ENCODE results near the gene CHAMP1.

Gene CHAMP1

DNA sequence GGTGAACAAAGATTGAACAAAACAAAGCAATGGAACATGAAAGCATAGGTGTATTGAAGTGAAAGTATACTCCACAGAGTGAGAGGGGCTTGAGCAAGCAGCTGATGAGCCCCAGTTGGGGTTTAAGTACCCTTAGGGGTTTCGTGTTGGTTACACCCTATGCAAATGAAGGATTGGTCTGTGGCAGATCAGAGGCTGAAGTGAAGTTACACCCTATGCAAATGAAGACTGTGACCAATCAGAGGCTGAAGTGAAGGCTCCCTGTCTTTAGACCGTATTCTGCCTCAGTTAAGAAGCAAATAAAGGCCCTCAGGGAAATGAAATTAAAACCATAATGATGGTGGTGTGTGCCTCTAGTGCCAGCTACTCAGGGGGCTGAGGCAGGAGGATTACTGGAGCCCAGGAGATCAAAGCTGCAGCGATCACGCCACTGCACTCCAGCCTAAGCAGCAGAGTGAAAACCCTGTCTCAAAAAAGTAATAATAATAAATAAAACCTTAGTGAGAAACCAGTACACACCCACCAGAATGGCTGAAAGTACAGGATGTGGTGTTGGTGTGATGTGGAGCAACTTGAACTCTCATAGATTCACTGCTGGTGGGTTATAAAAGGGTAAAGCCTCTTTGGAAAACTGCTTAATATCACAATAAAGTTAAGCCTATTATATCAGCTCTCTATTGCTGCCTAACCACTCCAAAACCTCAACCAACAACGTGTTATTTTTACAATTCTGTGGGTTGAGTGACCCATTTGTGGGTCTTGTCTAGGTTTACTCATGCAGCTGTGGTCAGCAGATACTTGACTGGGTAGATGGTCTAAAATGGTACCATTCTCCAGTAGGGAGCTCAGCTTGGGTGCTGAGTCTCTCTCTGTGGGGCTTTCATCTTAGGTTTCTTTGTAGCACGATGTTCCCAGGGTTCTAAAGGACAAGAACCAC is 45.7 kb upstream of the CHAMP1 start:
- TF ChIP-seq POLR2AphosphoS5 (IDR thresholded peaks at IDR 0.05; ENCODE audit: low read depth, low read length), result no peak
- TF ChIP-seq, protein P1, sequence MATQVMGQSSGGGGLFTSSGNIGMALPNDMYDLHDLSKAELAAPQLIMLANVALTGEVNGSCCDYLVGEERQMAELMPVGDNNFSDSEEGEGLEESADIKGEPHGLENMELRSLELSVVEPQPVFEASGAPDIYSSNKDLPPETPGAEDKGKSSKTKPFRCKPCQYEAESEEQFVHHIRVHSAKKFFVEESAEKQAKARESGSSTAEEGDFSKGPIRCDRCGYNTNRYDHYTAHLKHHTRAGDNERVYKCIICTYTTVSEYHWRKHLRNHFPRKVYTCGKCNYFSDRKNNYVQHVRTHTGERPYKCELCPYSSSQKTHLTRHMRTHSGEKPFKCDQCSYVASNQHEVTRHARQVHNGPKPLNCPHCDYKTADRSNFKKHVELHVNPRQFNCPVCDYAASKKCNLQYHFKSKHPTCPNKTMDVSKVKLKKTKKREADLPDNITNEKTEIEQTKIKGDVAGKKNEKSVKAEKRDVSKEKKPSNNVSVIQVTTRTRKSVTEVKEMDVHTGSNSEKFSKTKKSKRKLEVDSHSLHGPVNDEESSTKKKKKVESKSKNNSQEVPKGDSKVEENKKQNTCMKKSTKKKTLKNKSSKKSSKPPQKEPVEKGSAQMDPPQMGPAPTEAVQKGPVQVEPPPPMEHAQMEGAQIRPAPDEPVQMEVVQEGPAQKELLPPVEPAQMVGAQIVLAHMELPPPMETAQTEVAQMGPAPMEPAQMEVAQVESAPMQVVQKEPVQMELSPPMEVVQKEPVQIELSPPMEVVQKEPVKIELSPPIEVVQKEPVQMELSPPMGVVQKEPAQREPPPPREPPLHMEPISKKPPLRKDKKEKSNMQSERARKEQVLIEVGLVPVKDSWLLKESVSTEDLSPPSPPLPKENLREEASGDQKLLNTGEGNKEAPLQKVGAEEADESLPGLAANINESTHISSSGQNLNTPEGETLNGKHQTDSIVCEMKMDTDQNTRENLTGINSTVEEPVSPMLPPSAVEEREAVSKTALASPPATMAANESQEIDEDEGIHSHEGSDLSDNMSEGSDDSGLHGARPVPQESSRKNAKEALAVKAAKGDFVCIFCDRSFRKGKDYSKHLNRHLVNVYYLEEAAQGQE (IDR thresholded peaks at IDR 0.05; ENCODE audit: insufficient read depth in 1 of 2, low read depth in 2 of 2, low read length in 2 of 2), result no peak
- no peak for TF ChIP-seq FOXP2 (optimal IDR thresholded peaks at IDR 0.05; ENCODE audit: borderline replicate concordance, extremely low read depth, extremely low read length, insufficient read depth)

DNA sequence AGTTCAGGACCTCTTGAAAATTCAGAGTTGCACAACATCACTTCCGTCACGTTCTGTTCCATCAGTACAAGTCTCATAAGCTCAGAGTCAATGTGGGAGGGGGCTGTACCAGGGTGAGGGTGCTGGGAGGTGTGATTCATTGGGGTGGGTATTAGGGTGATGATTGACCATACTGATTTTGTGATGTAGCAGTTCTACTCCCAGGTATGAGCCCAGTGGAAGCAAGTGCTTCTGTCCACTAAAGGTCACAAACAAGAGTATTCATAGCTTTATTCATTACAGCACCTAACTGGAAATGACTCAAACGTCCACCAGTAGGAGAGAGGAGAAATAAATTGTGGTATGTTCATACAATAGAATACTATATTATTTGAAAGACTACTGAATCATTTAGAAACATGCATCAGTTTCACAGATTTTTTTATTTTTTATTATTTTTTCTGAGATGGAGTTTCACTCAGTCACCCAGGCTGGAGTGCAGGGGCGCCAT is 45.0 kb upstream of the CHAMP1 start:
- TF ChIP-seq TAF1 (IDR thresholded peaks at IDR 0.05; ENCODE audit: borderline replicate concordance, insufficient read depth, low read length) (no peak), SIN3A (IDR thresholded peaks at IDR 0.05; ENCODE audit: borderline replicate concordance, insufficient read depth, low read length) (no peak), POLR2AphosphoS5 (IDR thresholded peaks at IDR 0.05; ENCODE audit: low read depth, low read length) (no peak), FOXP2 (optimal IDR thresholded peaks at IDR 0.05; ENCODE audit: borderline replicate concordance, extremely low read depth, extremely low read length, insufficient read depth) (no peak)
- TF ChIP-seq, protein P1 (IDR thresholded peaks at IDR 0.05; ENCODE audit: insufficient read depth in 1 of 2, low read depth in 2 of 2, low read length in 2 of 2), result no peak

DNA sequence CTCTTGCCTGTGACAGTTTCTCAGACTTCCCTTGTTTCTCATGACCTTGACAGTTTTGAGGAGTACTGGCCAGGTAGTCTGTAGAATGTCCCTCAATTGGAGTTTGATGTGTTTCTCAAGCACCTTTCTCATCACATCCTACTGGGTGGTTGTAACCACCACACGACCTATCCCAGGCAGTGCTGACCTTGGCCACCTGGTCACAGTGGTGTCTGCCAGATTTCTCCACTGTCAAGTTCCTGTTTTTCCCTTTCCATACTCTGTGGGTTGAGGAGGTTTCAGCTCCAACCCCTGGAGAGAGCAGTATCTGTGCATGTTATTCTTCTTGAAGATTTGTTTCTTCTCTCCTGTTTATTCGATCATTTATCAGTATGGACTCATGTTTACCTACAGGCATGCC is 41.3 kb upstream of the CHAMP1 start:
- TF ChIP-seq TAF1 (IDR thresholded peaks at IDR 0.05; ENCODE audit: borderline replicate concordance, insufficient read depth, low read length) (no peak), SIN3A (IDR thresholded peaks at IDR 0.05; ENCODE audit: borderline replicate concordance, insufficient read depth, low read length) (no peak), FOXP2 (optimal IDR thresholded peaks at IDR 0.05; ENCODE audit: borderline replicate concordance, extremely low read depth, extremely low read length, insufficient read depth) (no peak), POLR2AphosphoS5 (IDR thresholded peaks at IDR 0.05; ENCODE audit: low read depth, low read length) (no peak)
- TF ChIP-seq, protein P1 (IDR thresholded peaks at IDR 0.05; ENCODE audit: insufficient read depth in 1 of 2, low read depth in 2 of 2, low read length in 2 of 2), result no peak

DNA sequence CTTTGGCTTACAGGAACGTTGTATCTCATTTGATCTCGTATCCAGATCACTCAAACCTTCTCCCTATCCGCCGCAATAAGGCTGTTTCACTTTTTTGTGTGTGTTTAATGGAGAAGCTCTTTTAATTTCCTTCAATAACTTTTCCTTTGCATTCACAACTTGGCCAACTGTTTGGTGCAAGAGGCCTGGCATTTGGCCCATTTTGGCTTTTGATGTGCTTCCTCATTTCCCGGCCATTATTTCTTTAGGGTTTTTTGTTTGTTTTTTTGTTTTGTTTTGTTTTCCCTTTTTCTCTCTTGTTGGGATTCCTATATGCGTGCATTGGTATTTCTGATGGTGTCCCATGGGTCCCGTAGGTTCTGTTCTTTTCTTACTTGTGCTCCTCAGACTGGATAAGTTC is 39.0 kb upstream of the CHAMP1 start:
- no peak for TF ChIP-seq SIN3A (IDR thresholded peaks at IDR 0.05; ENCODE audit: borderline replicate concordance, insufficient read depth, low read length)
- TF ChIP-seq TAF1 (IDR thresholded peaks at IDR 0.05; ENCODE audit: borderline replicate concordance, insufficient read depth, low read length), result no peak
- TF ChIP-seq, protein P1 (IDR thresholded peaks at IDR 0.05; ENCODE audit: insufficient read depth in 1 of 2, low read depth in 2 of 2, low read length in 2 of 2), result no peak
- TF ChIP-seq FOXP2 (optimal IDR thresholded peaks at IDR 0.05; ENCODE audit: borderline replicate concordance, extremely low read depth, extremely low read length, insufficient read depth), result no peak
- no peak for TF ChIP-seq POLR2AphosphoS5 (IDR thresholded peaks at IDR 0.05; ENCODE audit: low read depth, low read length)
